Effector memory CD8-positive, alpha-beta T cell (primary cell): Measurements from ENCODE around the gene RNF7.

ENCODE experiments used
- ATAC-seq: fragments of 150-1000 bp; cut with Tn5 transposase; replicated peaks from 2 replicates; pipeline ENCODE4 v1.10.0; 2021; ENCODE audit warnings: mild to moderate bottlenecking, moderate library complexity
- DNase-seq, 3 experiments: peaks; one replicate each; pipeline ENCODE4 v3.0.0; 2021
- H3K27ac Mint-ChIP-seq, 2 donors: one replicate each; pipeline ENCODE4 v1.8.0; 2022; ENCODE audit warnings: mild to moderate bottlenecking in 2 of 2, mixed read lengths in 2 of 2, moderate library complexity in 2 of 2
- H3K27me3 Mint-ChIP-seq, 2 donors: one replicate each; pipeline ENCODE4 v1.8.0; 2022; ENCODE audit warnings: mixed read lengths in 2 of 2
- H3K36me3 Mint-ChIP-seq: one replicate; pipeline ENCODE4 v1.8.0; 2022; ENCODE audit warnings: mild to moderate bottlenecking, moderate library complexity, mixed read lengths; ENCODE audit not compliant: insufficient read depth
- H3K4me1 Mint-ChIP-seq, 2 donors: one replicate each; pipeline ENCODE4 v1.8.0; 2022; ENCODE audit warnings: low read depth in 2 of 2, mixed read lengths in 2 of 2
- H3K4me3 Mint-ChIP-seq, 2 donors: one replicate each; pipeline ENCODE4 v1.8.0; 2022; ENCODE audit warnings: mild to moderate bottlenecking in 2 of 2, mixed read lengths in 2 of 2, moderate library complexity in 2 of 2
- H3K9me3 Mint-ChIP-seq, 2 donors: one replicate each; pipeline ENCODE4 v1.8.0; 2022; ENCODE audit warnings: mixed read lengths in 2 of 2

RNF7 gene

GRCh38 chr3:141795276-141795675 lies 57.2 kb downstream of the RNF7 start:
- H3K27me3 Mint-ChIP-seq, result no peaks in the 10 kb centered on the region
- H3K9me3 Mint-ChIP-seq, result no peaks in the 10 kb centered on the region
- H3K4me3 Mint-ChIP-seq, result peak overlapping the region; percentile 84 to 87
- peaks cover 47 to 54% of the 10 kb centered on the region in 2 donors for H3K4me1 Mint-ChIP-seq
- DNase-seq (no peak), ATAC-seq (no peak)
- H3K27ac Mint-ChIP-seq, result peak overlapping the region; percentile 81 to 97
- peaks cover 26% of the 10 kb centered on the region for H3K36me3 Mint-ChIP-seq

- H3K27me3 Mint-ChIP-seq, result no peaks in the 10 kb centered on the region
- peak overlapping the region; percentile 84 to 87 for H3K4me3 Mint-ChIP-seq
- H3K9me3 Mint-ChIP-seq, result no peaks in the 10 kb centered on the region
- DNase-seq (no peak), ATAC-seq (no peak)
- peak overlapping the region; percentile 81 to 97 for H3K27ac Mint-ChIP-seq
- peaks cover 47 to 54% of the 10 kb centered on the region in 2 donors for H3K4me1 Mint-ChIP-seq
- H3K36me3 Mint-ChIP-seq, result peaks cover 26% of the 10 kb centered on the region
These were observed 57.6 kb downstream of the RNF7 start for GRCh38 chr3:141795741-141796080.

GRCh38 chr3:141796081-141796888 lies 58.2 kb downstream of the RNF7 start:
- H3K27me3 Mint-ChIP-seq, result no peaks in the 10 kb centered on the region
- peak; percentile 42 to 46 (median 45) for DNase-seq
- ATAC-seq, result peak; percentile 79
- H3K36me3 Mint-ChIP-seq, result peaks cover 26% of the 10 kb centered on the region
- peaks cover 47 to 54% of the 10 kb centered on the region in 2 donors for H3K4me1 Mint-ChIP-seq
- H3K27ac Mint-ChIP-seq, result peak overlapping the region; percentile 81 to 97
- no peaks in the 10 kb centered on the region for H3K9me3 Mint-ChIP-seq
- H3K4me3 Mint-ChIP-seq, result peak overlapping the region; percentile 84 to 87
